HTR-8/SVneo (cell line): ENCODE results near the gene MRAS.
"Not testable (repeated sequence)": the region's sequence is repeated elsewhere in the genome, so short reads cannot be mapped to it uniquely, and the experiment has no call there.

Source experiments
- DNase-seq: peaks from one replicate; pipeline ENCODE4 v3.0.0; 2011; ENCODE audit warnings: low spot score, mixed read lengths; ENCODE audit not compliant: insufficient read length
- FAIRE-seq: peaks from 2 replicates; lab custom pipeline; 2011; peaks lifted over from hg19 to GRCh38; lab: Jason Lieb, UNC

The MRAS gene

DNA sequence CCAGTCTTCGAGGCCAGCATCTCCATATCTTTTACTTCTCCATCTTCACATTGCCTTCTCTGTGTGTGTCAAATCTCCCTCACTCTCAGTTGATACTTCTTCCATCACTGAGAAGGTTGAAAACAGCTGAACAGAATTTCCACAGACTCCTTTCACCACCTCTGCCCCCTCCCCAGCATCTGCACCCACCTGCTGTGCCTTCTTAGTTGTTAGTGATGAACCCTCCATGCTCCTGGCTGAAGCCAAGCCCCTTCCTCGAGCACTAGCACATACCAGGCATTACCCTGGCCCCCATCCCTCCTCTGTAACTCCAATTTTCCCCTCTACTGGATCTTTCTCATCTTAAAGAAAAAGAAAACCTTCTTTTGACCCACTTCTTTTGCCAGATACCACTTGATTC, 58.2 kb downstream of the MRAS start:
- no peak for FAIRE-seq
- DNase-seq, result no peak

DNA sequence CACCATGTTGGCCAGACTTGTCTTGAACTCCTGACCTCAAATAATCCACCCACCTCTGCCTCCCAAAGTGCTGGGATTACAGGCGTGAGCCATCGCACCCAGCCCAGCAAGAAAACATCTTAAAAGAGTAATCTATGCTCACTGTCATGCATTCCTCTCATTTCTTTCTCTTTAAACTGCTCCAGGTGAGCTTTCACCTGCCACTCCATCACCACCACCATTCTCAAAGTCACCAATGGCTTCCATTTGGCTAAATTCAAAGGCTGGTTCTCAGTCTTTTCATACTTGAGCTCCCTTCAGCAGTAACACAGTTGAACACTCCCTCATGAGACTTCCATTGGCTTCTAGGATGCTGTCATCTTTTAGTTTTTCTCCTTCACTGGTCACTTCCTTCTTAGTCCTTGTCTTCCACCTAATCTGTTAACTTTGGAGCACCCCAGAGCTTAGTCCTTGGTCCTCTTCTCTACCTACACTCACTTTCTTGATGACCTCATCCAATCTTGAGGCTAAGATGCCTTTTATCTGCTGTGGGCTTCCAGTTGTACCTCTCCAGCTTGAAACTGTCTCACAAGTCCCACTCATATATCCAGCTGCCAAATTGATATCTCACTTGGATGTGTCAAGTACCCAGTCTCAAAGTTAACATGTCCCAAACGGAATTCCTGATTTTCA, 59.0 kb downstream of the MRAS start:
- no peak for DNase-seq
- FAIRE-seq, result no peak

DNA sequence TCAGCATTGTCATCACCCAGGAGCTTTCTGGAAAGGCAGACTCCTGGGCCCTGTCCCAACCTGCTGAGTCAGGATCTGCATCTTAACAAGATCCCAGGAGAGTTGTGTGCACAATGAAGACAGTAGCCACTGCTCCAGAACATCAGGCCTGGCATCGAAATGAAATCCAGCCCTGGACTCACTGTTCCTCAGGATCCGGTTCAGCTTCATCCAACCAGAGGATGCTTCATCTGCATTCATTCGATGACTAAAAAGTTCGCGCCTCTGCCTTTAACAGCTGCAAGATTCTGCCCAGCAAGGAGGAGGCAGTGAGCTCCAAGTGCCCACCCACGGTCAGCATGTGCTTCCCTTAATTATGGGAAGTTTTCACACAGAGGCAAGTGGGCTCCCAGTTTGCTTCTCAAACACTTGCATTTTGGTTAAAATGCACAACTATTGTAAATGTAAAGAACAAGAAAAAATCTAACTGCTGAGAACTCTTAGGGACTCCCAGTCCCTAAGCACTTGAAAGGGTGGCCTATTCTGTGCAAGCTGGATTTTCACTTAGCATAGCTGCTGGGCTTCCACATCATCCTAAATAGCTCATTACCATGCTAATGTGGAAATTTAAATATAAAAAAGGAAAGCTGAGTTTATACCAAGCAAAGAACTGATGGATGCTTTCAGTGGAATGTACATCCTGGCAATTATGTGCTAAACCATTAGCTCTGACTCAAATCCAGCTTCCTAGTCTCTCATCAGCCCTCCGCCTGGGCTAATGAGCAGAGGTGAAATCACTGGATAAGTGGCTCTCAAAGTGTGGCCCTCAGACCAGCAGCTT, 60.6 kb downstream of the MRAS start:
- DNase-seq (no peak), FAIRE-seq (no peak)

DNA sequence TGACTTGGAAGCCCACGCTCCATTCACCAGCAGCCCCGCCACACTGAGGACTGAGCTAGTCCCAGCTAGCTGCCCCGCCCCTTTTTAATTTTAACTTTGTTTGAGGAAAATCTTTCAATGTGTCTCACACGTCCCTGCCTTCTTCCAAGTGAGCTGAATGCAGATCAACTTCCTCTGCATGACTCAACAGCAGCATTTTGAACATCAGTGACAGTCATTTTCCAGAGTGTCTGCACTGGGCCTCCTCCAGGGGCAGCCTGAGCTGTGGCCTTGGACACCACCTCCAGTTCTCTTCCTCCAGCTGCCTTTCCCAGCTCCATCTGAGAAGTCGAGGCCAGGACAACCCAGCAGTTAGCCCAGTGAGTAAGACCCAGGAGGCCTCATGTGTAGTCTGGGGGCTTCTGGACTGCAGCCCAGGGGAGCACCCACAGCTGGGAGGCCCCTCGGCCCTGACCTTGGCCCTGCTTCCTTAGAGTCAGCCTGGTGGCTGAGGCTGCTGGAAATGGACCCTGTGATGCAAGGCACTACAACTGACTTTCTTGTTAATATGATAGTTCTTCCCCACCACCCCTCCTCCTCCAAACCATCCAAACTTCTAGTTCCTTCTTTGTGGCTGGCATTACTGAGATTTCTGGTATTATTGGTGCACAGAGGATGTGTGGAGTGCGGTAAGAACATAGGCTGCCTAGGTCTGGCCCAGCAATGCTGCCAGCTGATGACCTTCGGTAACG, 64.6 kb downstream of the MRAS start:
- no peak for DNase-seq
- no peak for FAIRE-seq

GRCh38 chr3:138416236-138416635, 67.9 kb downstream of the MRAS start:
- FAIRE-seq, DNase-seq: not testable (repeated sequence)

GRCh38 chr3:138417559-138417982, 69.2 kb downstream of the MRAS start:
- peak; percentile 80 for FAIRE-seq
- peak; percentile 90 for DNase-seq

GRCh38 chr3:138418601-138419206, 70.3 kb downstream of the MRAS start:
- FAIRE-seq, result no peak
- DNase-seq, result no peak

DNA sequence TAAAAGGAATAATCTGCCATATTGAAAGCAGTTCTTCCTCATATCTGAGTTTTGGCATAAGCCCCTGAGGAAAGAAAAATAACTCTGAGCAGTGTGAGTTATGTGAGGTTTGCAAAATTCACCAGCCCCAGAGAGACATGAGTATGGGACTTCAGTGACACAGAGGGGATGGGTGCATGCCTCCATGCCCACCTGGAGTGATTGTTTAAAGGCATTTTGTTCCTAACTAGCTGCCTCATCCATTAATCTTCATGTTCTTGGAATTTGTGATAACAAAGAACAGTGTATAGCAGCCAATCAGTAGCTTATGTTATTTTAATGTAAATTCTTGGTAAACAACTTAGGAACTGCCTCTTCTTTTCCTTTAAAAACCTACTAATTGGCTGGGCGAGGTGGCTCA, 74.9 kb downstream of the MRAS start:
- FAIRE-seq (no peak), DNase-seq (no peak)

DNA sequence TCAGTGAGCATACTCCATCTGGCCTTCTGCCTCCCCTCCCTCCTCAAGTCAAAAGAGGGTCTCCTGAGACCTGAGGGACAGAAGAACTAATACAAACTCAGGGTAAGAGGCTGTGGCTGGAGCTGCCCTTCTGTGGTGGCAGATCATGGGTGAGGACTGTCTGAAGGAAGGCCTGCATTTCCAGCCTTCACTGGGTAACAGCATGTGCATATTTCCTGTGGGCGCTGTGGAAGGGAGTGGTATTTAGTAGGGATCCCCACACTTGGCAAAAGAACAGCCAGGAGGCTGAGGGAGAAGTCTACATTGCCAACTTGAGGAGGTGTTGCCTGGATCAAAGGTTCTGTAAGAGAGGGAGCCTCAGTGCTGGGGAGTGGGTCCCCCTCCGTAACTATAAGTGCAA, 75.9 kb downstream of the MRAS start:
- FAIRE-seq, result no peak

GRCh38 chr3:138426211-138426610, 77.8 kb downstream of the MRAS start:
- DNase-seq, result no peak
- no peak for FAIRE-seq

More for the DNA sequence above, 75.9 kb downstream of the MRAS start:
- no peak for DNase-seq

- DNase-seq, FAIRE-seq: not testable (repeated sequence)
Observed at GRCh38 chr3:138426754-138427153, 78.4 kb downstream of the MRAS start.

DNA sequence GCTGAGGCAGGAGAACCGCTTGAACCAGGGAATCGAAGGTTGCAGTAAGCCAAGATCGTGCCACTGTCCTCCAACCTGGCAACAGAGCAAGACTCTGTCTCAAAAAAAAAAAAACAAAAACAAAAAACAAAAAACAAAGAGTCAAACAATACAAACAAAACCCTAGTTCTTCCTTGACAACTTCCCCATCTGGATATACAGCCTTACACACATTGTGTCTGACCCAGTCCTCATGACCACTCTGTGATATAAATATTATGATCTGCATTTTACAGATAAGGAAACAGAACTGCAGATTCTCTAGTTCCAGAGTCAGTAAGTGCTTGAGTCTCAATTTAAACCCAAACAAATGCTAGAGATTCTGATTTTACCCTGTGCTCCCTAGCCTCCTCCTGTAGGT, 81.3 kb downstream of the MRAS start:
- DNase-seq (no peak), FAIRE-seq (no peak)

DNA sequence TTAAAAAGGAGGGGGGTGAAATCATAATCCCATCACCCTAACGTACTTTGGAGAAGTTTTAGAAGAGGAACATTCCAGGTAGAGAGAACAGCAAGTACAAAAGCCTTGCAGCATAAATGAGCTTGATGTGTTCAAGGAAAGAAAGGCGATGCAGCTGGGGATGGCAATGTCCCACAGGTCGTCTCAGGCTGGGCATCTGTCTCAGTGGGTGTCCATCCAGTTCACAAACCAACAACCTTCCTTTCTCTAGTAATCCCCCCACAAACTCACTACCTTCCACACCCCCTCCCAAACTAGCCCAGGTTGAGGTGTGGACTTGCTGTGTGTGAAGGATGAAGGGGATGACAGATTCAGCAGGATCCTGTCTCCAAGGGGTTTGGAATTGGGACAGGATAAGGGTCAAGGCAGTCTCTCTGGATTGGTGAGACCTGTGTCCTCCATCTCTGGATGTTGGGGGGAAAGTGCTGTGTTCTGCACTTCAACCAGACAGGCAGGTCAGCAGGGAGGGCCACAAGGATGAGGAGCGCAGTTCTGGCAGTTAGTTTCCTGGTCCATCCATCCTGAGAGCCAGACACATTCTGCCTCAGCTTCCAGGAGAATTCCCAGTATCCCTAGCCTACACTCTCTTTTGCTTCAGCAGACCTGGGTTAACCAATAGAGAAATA, 84.3 kb downstream of the MRAS start:
- FAIRE-seq (no peak), DNase-seq (no peak)

GRCh38 chr3:138433892-138434275, 85.5 kb downstream of the MRAS start:
- FAIRE-seq, result no peak
- DNase-seq, result no peak

DNA sequence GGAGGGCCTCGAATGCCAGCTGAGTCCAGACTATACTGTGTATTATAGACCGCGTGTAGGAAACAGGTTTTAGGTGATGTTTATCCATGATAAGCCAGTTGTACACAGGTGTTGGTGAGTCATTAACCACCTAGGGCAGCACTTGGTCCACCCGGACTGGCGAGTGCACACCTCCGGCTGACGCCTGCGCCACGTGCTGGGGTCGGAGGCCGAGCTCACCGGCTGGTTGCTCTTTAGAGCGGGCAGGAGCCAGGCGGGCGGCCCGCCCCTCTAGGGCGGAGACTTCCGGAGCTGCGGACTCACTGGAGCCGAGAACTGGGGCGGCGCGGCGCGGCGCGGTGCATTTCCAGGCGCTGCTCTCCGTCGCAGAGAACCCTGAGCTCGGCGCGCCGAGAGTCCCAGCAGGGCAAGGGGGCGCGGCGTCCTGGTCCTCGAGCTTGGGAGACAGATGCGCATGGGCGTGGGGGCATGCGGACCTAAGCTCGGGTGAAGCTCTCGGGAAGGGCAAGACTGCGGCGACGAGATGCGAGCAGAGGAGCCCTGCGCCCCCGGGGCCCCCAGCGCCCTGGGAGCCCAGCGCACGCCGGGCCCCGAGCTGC, 86.0 kb downstream of the MRAS start, which contains the start of gene ESYT3:
TSS of gene ESYT3 (plus strand) at position 341 of the 599 bp plus-strand sequence. CDS start at position 524, 183 bp downstream.
- FAIRE-seq (no peak), DNase-seq (peak; percentile 64)

- no peak for DNase-seq
- FAIRE-seq, result no peak
Observed at GRCh38 chr3:138434875-138435772, 86.7 kb downstream of the MRAS start.

DNA sequence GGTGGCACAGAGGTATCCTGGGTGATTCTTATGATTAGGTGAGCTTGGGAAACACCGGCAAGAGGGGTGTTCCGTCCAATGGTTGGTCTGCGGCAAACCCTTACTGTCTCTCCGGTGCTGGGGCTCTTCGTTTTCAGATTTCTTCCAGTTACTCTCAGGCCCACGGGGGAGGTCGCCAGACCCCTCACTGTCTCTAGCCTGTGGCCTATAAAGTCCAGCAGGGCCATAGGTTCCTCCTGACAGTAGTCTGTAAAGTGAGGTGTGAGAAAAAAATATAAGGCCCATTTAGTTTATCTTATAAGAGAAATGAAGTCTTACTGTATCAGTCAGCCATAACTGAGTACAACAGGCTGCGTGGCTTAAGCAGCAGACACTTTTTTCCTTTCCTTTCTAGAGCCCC, 87.5 kb downstream of the MRAS start:
- FAIRE-seq (no peak), DNase-seq (no peak)

DNA sequence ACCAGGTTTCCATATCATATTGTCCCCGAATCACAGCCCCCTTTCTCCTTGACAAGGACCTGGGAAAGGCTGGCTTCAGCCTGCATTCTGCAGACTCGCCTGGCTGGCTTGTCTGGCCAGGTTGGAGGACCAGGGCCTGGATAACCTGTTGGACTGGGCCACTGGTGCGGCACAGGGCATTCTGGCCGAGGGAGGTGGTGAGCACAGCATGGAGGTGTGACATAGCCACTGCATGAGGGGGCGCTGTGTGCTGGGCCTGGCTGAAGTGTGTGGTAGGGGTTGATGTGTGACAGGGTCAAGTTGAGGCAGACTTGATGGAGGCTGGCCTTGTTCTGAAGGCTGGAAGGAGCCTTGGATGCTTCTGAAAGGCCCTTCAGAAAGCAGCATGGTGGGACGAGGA, 88.9 kb downstream of the MRAS start:
- FAIRE-seq (peak; percentile 33), DNase-seq (no peak)

DNA sequence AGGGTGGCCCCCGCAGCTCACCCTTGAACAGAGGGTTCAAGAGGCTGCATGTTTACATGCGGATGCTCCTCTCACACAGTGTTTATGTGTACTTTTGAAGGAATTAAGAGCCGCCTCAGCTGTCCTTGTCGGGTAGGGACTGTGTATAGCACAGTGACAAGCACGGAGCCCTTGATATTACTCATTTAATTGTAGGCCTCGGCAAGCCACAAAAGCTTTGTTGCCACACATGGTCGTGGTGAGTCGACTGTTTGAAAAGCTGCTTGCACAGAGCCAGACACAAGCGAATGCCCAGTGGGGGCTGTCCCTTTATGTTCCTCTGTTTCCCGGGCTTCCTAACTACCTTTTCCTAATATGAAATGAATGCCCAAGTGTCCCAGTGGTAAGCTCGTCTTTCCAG, 90.5 kb downstream of the MRAS start:
- no peak for DNase-seq
- FAIRE-seq, result no peak
